GM12891 (cell line): ENCODE measurements around the gene ERAL1.

Experiments used
- PAX5 ChIP-seq: IDR thresholded peaks from 2 replicates; pipeline ENCODE4 v1.6.1; 2011; ENCODE audit warnings: low read length, moderate library complexity, mild to moderate bottlenecking; ENCODE audit not compliant: insufficient read depth, severe bottlenecking
- POLR2A ChIP-seq: IDR thresholded peaks from 2 replicates; pipeline ENCODE4 v1.6.1; 2011; ENCODE audit warnings: low read depth, low read length, control low read depth
- POLR2AphosphoS5 ChIP-seq: IDR thresholded peaks from 2 replicates; pipeline ENCODE4 v1.6.1; 2011; ENCODE audit warnings: low read depth, low read length, control low read depth
- SPI1 ChIP-seq: IDR thresholded peaks from 2 replicates; pipeline ENCODE4 v1.6.1; 2011; ENCODE audit warnings: low read depth, low read length, control low read depth
- TAF1 ChIP-seq: IDR thresholded peaks from 2 replicates; pipeline ENCODE4 v1.6.1; 2011; ENCODE audit warnings: low read depth, low read length, control low read depth

DNA sequence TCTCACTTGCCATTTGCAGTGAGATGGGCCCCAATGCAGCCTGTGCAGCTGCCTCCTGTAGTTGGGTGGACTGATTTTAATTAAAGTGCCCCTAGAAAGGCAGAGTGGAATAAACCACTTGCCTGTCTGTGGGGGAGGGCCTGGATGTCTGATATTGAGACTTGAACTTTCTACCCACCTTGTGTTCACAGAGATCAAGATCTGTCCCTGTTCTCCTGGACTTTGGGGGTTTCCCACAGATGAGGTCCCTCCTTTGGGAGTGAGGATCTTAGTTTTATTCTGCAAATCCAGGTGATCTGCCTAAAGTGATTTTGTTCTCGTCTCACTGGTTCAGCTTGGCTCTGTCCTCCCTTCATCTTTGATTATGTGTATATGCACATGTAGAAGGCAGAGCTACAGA, 55.7 kb downstream of the ERAL1 start:
- TF ChIP-seq POLR2A (no peak), TAF1 (no peak), POLR2AphosphoS5 (no peak), SPI1 (no peak), PAX5 (no peak)
